ENCODE results near the gene ABCD3. TPM values are rescaled to one million over a fixed set of nuclear protein-coding genes. Genes with fewer than 3 reads are reported as not detected.
A peak's percentile ranks its signal among the peaks of the same experiment; 100 is the strongest.
"Not testable (repeated sequence)": the region's sequence is repeated elsewhere in the genome, so short reads cannot be mapped to it uniquely, and the experiment has no call there.

The ABCD3 gene
- total and polyA plus RNA-seq, 2 of the 13 experiments (the other 11 are each of a cell fraction or from before 2014, with no cell fraction given): 27.5 to 166 TPM

DNA sequence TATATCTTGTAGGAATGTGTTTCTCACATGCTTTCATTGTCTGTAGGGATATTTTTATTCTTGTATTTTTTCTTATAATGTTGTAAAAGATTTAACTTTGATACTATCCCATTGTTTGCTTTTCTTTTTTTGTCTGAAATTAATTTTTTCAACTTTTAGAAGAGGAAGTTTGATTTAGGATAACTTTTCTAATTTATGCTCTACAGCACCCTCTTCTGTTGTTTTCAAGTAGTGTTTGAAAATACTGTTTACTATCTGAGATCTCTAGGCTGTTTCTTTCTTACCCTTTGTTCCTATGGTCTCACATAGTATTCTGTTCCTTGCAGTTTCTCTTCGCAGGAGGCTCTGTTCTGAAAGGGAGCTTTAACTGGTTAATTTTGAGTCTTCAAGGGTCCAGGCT lies 21.9 kb downstream of the ABCD3 start:
- Histone ChIP-seq H3K36me3 (replicated peaks in 1 of 2; ENCODE audit: control insufficient read depth in 1 of 2, insufficient read depth in 2 of 2, low read length in 2 of 2) (peaks cover 0 to under 1% of the 10 kb centered on the region in 2 experiments; a peak in 2 of 5 replicates), H3K4me3 (replicated peaks in 1 of 3; ENCODE audit: insufficient read depth in 1 of 3, low read depth in 2 of 3, low read length in 3 of 3) (no peak overlapping the region), H4K20me1 (ENCODE audit: insufficient read depth, low read length) (peaks cover 44% of the 10 kb centered on the region), H3K27ac (ENCODE audit: extremely low read length, insufficient read depth, low read length) (peak overlapping the region; percentile 7), H3K27me3 (ENCODE audit: control insufficient read depth in 1 of 2, insufficient read depth in 2 of 2, low read length in 2 of 2) (no peaks in the 10 kb centered on the region), H3K4me1 (ENCODE audit: insufficient read depth, low read length) (peaks cover 57% of the 10 kb centered on the region), H2AFZ (ENCODE audit: low read length) (no peak overlapping the region), H3K9me3 (ENCODE audit: low read length) (peaks cover 30% of the 10 kb centered on the region), H3K9ac (ENCODE audit: insufficient read depth, low read depth, low read length) (no peak overlapping the region), H3K4me2 (ENCODE audit: low read depth, low read length) (no peak overlapping the region), H3K79me2 (ENCODE audit: insufficient read depth, low read length) (peaks cover 99% of the 10 kb centered on the region)
- no peak for DNase-seq (ENCODE audit: low spot score)
- 0 out of 2 replicates have a peak, but pooled peaks have one; percentile 3 for TF ChIP-seq STAG1 (CRISPR knock-in tag; IDR thresholded peaks at IDR 0.05)
- no peak for TF ChIP-seq ZNF792 (CRISPR knock-in tag; IDR thresholded peaks at IDR 0.05)
- in situ Hi-C loops (cut with HindIII; ENCODE audit: extremely low pct_ligation_motif_present, low pct_unique_long_range_greater_than_20kb) (no loop called here), intact Hi-C loops (cut with micrococcal nuclease; ENCODE audit: unreplicated experiment) (no loop called here)
- BruUV-seq (replicated peaks): no TSS peak
- no peak for FAIRE-seq
- 94% methylated on average over 1 of the region's 1 CpG for WGBS (ENCODE audit: low lambda C conversion rate)
- CTCF ChIA-PET (ENCODE audit: low intra/inter-chr PET ratio, low total read pairs): no interaction called here
- POLR2A ChIA-PET: interaction anchor here (1.1 kb wide), 1 partner anchor 14 kb away, joined by 3 read pairs; no protein-coding TSS in a partner anchor
- no peak for ATAC-seq

DNA sequence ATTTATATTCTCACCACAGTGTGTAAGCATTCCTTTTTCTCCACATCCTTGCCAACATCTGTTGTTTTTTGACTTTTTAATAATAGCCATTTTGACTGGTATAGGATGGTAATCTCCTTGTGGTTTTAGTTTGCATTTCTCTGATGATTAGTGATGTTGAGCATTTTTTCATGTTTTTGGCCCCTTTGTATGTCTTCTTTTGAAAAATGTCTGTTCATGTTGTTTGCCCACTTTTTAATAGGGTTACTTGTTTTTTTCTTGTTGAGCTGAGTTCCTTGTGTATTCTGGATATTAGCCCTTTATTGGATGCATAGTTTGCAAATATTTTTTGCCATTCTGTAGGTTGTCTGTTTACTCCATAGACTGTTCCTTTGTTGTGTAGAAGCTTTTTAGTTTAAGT lies 24.9 kb downstream of the ABCD3 start:
- H3K27me3 ChIP-seq (ENCODE audit: control insufficient read depth in 1 of 2, insufficient read depth in 2 of 2, low read length in 2 of 2); DNase-seq (ENCODE audit: low spot score); CTCF ChIA-PET (ENCODE audit: low intra/inter-chr PET ratio, low total read pairs); H3K4me2 ChIP-seq (ENCODE audit: low read depth, low read length); H3K4me3 ChIP-seq (replicated peaks in 1 of 3; ENCODE audit: insufficient read depth in 1 of 3, low read depth in 2 of 3, low read length in 3 of 3); POLR2A ChIA-PET; ATAC-seq; H3K27ac ChIP-seq (ENCODE audit: extremely low read length, insufficient read depth, low read length); in situ Hi-C loops (cut with HindIII; ENCODE audit: extremely low pct_ligation_motif_present, low pct_unique_long_range_greater_than_20kb); H3K36me3 ChIP-seq (replicated peaks in 1 of 2; ENCODE audit: control insufficient read depth in 1 of 2, insufficient read depth in 2 of 2, low read length in 2 of 2); H2AFZ ChIP-seq (ENCODE audit: low read length); intact Hi-C loops (cut with micrococcal nuclease; ENCODE audit: unreplicated experiment); FAIRE-seq; BruUV-seq (replicated peaks); H3K9ac ChIP-seq (ENCODE audit: insufficient read depth, low read depth, low read length): not testable (repeated sequence)
- H3K79me2 ChIP-seq (ENCODE audit: insufficient read depth, low read length): peaks cover 98% of the 10 kb centered on the region
- H3K9me3 ChIP-seq (ENCODE audit: low read length): peaks cover 31% of the 10 kb centered on the region
- H3K4me1 ChIP-seq (ENCODE audit: insufficient read depth, low read length): peaks cover 37% of the 10 kb centered on the region
- peaks cover 39% of the 10 kb centered on the region for H4K20me1 ChIP-seq (ENCODE audit: insufficient read depth, low read length)

DNA sequence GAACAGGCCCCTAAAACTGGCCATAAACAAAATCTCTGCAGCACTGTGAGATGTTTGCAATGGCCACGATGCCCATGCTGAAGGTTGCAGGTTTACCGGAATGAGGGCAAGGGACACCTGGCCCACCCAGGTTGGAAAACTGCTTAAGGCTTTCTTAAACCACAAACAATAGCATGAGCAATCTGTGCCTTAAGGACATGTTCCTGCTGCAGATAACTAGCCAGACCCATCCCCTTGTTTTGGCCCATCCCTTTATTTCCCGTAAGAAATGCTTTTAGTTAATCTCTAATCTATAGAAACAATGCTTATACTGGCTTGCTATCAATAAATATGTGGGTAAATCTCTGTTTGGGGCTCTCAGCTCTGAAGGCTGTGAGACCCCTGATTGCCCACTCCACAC lies 26.6 kb downstream of the ABCD3 start:
- WGBS (ENCODE audit: low lambda C conversion rate): 98% methylated on average over 3 of the region's 3 CpGs
- Histone ChIP-seq H3K36me3 (replicated peaks in 1 of 2; ENCODE audit: control insufficient read depth in 1 of 2, insufficient read depth in 2 of 2, low read length in 2 of 2) (peaks cover 5 to 16% of the 10 kb centered on the region in 2 experiments), H3K4me1 (ENCODE audit: insufficient read depth, low read length) (peaks cover 19% of the 10 kb centered on the region), H3K79me2 (ENCODE audit: insufficient read depth, low read length) (peaks cover 97% of the 10 kb centered on the region), H4K20me1 (ENCODE audit: insufficient read depth, low read length) (peaks cover 23% of the 10 kb centered on the region), H3K9me3 (ENCODE audit: low read length) (peaks cover 49% of the 10 kb centered on the region)
- intact Hi-C loops (cut with micrococcal nuclease; ENCODE audit: unreplicated experiment); FAIRE-seq; H2AFZ ChIP-seq (ENCODE audit: low read length); DNase-seq (ENCODE audit: low spot score); H3K9ac ChIP-seq (ENCODE audit: insufficient read depth, low read depth, low read length); CTCF ChIA-PET (ENCODE audit: low intra/inter-chr PET ratio, low total read pairs); POLR2A ChIA-PET; ATAC-seq; BruUV-seq (replicated peaks); H3K4me3 ChIP-seq (replicated peaks in 1 of 3; ENCODE audit: insufficient read depth in 1 of 3, low read depth in 2 of 3, low read length in 3 of 3); H3K27ac ChIP-seq (ENCODE audit: extremely low read length, insufficient read depth, low read length); in situ Hi-C loops (cut with HindIII; ENCODE audit: extremely low pct_ligation_motif_present, low pct_unique_long_range_greater_than_20kb); H3K27me3 ChIP-seq (ENCODE audit: control insufficient read depth in 1 of 2, insufficient read depth in 2 of 2, low read length in 2 of 2); H3K4me2 ChIP-seq (ENCODE audit: low read depth, low read length): not testable (repeated sequence)
- peak; percentile 100 for TF ChIP-seq ZNF761 (CRISPR knock-in tag; conservative IDR thresholded peaks at IDR 0.05)

DNA sequence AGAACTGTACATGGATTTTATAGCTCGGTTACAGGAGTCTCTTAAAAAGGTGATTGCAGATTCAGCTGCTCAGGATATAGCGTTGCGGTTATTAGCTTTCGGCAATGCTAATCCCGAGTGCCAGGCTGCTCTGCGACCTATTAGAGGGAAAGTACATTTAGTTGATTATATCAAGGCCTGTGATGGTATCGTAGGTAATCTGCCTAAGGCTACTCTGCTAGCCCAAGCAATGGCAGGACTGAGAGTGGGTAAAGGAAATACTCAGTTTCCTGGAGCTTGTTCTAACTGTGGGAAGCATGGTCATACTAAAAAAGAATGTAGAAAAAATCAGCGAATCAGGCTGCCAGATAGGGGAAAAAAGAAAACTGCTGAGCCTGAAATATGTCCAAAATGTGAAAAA lies 27.5 kb downstream of the ABCD3 start:
- FAIRE-seq, POLR2A ChIA-PET: not testable (repeated sequence)
- WGBS (ENCODE audit: low lambda C conversion rate): 93% methylated on average over 8 of the region's 8 CpGs

More for the DNA sequence above, 27.5 kb downstream of the ABCD3 start:
- Histone ChIP-seq H3K79me2 (ENCODE audit: insufficient read depth, low read length) (peaks cover 93% of the 10 kb centered on the region), H4K20me1 (ENCODE audit: insufficient read depth, low read length) (peaks cover 16% of the 10 kb centered on the region), H3K36me3 (replicated peaks in 1 of 2; ENCODE audit: control insufficient read depth in 1 of 2, insufficient read depth in 2 of 2, low read length in 2 of 2) (peaks cover 5 to 23% of the 10 kb centered on the region in 2 experiments; a peak in 4 of 5 replicates), H3K9me3 (ENCODE audit: low read length) (peaks cover 58% of the 10 kb centered on the region), H3K4me1 (ENCODE audit: insufficient read depth, low read length) (peaks cover 10% of the 10 kb centered on the region)
- CTCF ChIA-PET (ENCODE audit: low intra/inter-chr PET ratio, low total read pairs); H3K27ac ChIP-seq (ENCODE audit: extremely low read length, insufficient read depth, low read length); intact Hi-C loops (cut with micrococcal nuclease; ENCODE audit: unreplicated experiment); BruUV-seq (replicated peaks); H3K4me2 ChIP-seq (ENCODE audit: low read depth, low read length); H3K4me3 ChIP-seq (replicated peaks in 1 of 3; ENCODE audit: insufficient read depth in 1 of 3, low read depth in 2 of 3, low read length in 3 of 3); in situ Hi-C loops (cut with HindIII; ENCODE audit: extremely low pct_ligation_motif_present, low pct_unique_long_range_greater_than_20kb); H3K27me3 ChIP-seq (ENCODE audit: control insufficient read depth in 1 of 2, insufficient read depth in 2 of 2, low read length in 2 of 2); ATAC-seq; H3K9ac ChIP-seq (ENCODE audit: insufficient read depth, low read depth, low read length); DNase-seq (ENCODE audit: low spot score); H2AFZ ChIP-seq (ENCODE audit: low read length): not testable (repeated sequence)

All from HepG2 (cell line).